Astrocyte (in vitro differentiated cells and primary cell): Measurements from ENCODE around the gene SPATA16. TPM values are rescaled to one million over a fixed set of nuclear protein-coding genes. Genes with fewer than 3 reads are reported as not detected.

Source experiments
- DNase-seq: peaks from one replicate; pipeline ENCODE4 v3.0.0-alpha.2; 2010; ENCODE audit warnings: low read depth
- FAIRE-seq: peaks from 2 replicates; lab custom pipeline; 2011; peaks lifted over from hg19 to GRCh38; lab: Jason Lieb, UNC
- H2AFZ ChIP-seq: 2 replicates; pipeline ENCODE4 v1.6.0; 2012; ENCODE audit warnings: low read depth, low read length, inconsistent platforms
- H3K27ac ChIP-seq: 2 replicates; pipeline ENCODE4 v1.5.1; 2011; ENCODE audit warnings: low read depth, low read length, inconsistent platforms
- H3K27me3 ChIP-seq: 2 replicates; pipeline ENCODE4 v1.6.0; 2011; ENCODE audit warnings: low read length, inconsistent platforms; ENCODE audit not compliant: insufficient read depth
- H3K36me3 ChIP-seq: 2 replicates; pipeline ENCODE4 v1.5.1; 2011; ENCODE audit warnings: low read length, inconsistent platforms; ENCODE audit not compliant: insufficient read depth
- H3K4me1 ChIP-seq: 2 replicates; pipeline ENCODE4 v1.5.1; 2011; ENCODE audit warnings: low read length, inconsistent platforms; ENCODE audit not compliant: insufficient read depth
- H3K4me2 ChIP-seq: 2 replicates; pipeline ENCODE4 v1.6.0; 2012; ENCODE audit warnings: low read length, inconsistent platforms
- H3K4me3 ChIP-seq: 2 replicates; pipeline ENCODE4 v1.5.1; 2011; ENCODE audit warnings: low read depth, mild to moderate bottlenecking, low read length, inconsistent platforms; ENCODE audit not compliant: insufficient read depth
- H3K79me2 ChIP-seq: 2 replicates; pipeline ENCODE4 v1.6.0; 2012; ENCODE audit warnings: mild to moderate bottlenecking, low read length, inconsistent platforms; ENCODE audit not compliant: insufficient read depth
- H3K9ac ChIP-seq: 2 replicates; pipeline ENCODE4 v1.6.0; 2012; ENCODE audit warnings: mild to moderate bottlenecking, low read length, inconsistent platforms
- H3K9me3 ChIP-seq: 2 replicates; pipeline ENCODE4 v1.5.1; 2012; ENCODE audit warnings: low read depth, mild to moderate bottlenecking, low read length, inconsistent platforms; ENCODE audit not compliant: insufficient read depth
- H4K20me1 ChIP-seq: 2 replicates; pipeline ENCODE4 v1.6.0; 2012; ENCODE audit warnings: low read length, inconsistent platforms; ENCODE audit not compliant: insufficient read depth
- H3K27ac Mint-ChIP-seq: one replicate; pipeline ENCODE4 v1.8.0; 2021; ENCODE audit warnings: mild to moderate bottlenecking, mixed read lengths; ENCODE audit not compliant: unreplicated experiment
- H3K27me3 Mint-ChIP-seq: one replicate; pipeline ENCODE4 v1.8.0; 2021; ENCODE audit warnings: low read depth, mixed read lengths; ENCODE audit not compliant: unreplicated experiment
- H3K36me3 Mint-ChIP-seq: one replicate; pipeline ENCODE4 v1.8.0; 2021; ENCODE audit warnings: low read depth, mixed read lengths; ENCODE audit not compliant: unreplicated experiment
- H3K4me1 Mint-ChIP-seq: one replicate; pipeline ENCODE4 v1.8.0; 2021; ENCODE audit warnings: low read depth, mixed read lengths; ENCODE audit not compliant: unreplicated experiment
- H3K4me3 Mint-ChIP-seq: one replicate; pipeline ENCODE4 v1.8.0; 2021; ENCODE audit warnings: mild to moderate bottlenecking, moderate library complexity, mixed read lengths; ENCODE audit not compliant: unreplicated experiment
- H3K9me3 Mint-ChIP-seq: one replicate; pipeline ENCODE4 v1.8.0; 2021; ENCODE audit warnings: mild to moderate bottlenecking, mixed read lengths; ENCODE audit not compliant: unreplicated experiment
- CTCF ChIP-seq: IDR thresholded peaks from 2 replicates; pipeline ENCODE4 v1.5.1; 2011; ENCODE audit warnings: low read depth, mild to moderate bottlenecking, inconsistent platforms, low read length, moderate library complexity; ENCODE audit not compliant: insufficient read depth
- EZH2 ChIP-seq: IDR thresholded peaks from 2 replicates; pipeline ENCODE4 v1.6.1; 2012; ENCODE audit warnings: mild to moderate bottlenecking, low read length, inconsistent platforms; ENCODE audit not compliant: insufficient read depth
- total RNA-seq: library from RNA; stranded (reverse); gene quantifications from 2 replicates; pipeline ENCODE4 v1.2.1, GENCODE V29; 2021

Gene SPATA16
- total RNA-seq, 1 donor from 2014 or later, result not detected

GRCh38 chr3:172847292-172847691, 293.7 kb downstream of the SPATA16 start:
- TF ChIP-seq EZH2 (no peak), CTCF (no peak)
- no peaks in the 10 kb centered on the region for H3K79me2 ChIP-seq
- H3K4me3 ChIP-seq, result no peak overlapping the region
- no peak overlapping the region for H3K9ac ChIP-seq
- H3K36me3 ChIP-seq, result no peaks in the 10 kb centered on the region
- no peak overlapping the region for H2AFZ ChIP-seq
- no peak overlapping the region for H3K27ac ChIP-seq
- Mint-ChIP-seq H3K4me1 (peaks cover 16% of the 10 kb centered on the region), H3K27me3 (no peaks in the 10 kb centered on the region), H3K9me3 (peaks cover 2% of the 10 kb centered on the region), H3K36me3 (no peaks in the 10 kb centered on the region), H3K27ac (no peak overlapping the region), H3K4me3 (no peak overlapping the region)
- no peaks in the 10 kb centered on the region for H3K27me3 ChIP-seq
- peaks cover 13% of the 10 kb centered on the region for H3K4me1 ChIP-seq
- no peak overlapping the region for H3K4me2 ChIP-seq
- H4K20me1 ChIP-seq, result no peaks in the 10 kb centered on the region
- H3K9me3 ChIP-seq, result no peaks in the 10 kb centered on the region
- FAIRE-seq (no peak), DNase-seq (no peak)

- Mint-ChIP-seq H3K4me3 (no peak overlapping the region), H3K27ac (no peak overlapping the region), H3K27me3 (no peaks in the 10 kb centered on the region), H3K36me3 (no peaks in the 10 kb centered on the region), H3K9me3 (peaks cover 2% of the 10 kb centered on the region), H3K4me1 (peaks cover 16% of the 10 kb centered on the region)
- Histone ChIP-seq H3K4me1 (peaks cover 13% of the 10 kb centered on the region), H3K27ac (no peak overlapping the region), H4K20me1 (no peaks in the 10 kb centered on the region), H2AFZ (no peak overlapping the region), H3K4me3 (no peak overlapping the region), H3K9me3 (no peaks in the 10 kb centered on the region), H3K79me2 (no peaks in the 10 kb centered on the region), H3K9ac (no peak overlapping the region), H3K4me2 (peak overlapping the region; percentile 10), H3K36me3 (no peaks in the 10 kb centered on the region), H3K27me3 (no peaks in the 10 kb centered on the region)
- TF ChIP-seq EZH2 (no peak), CTCF (no peak)
- FAIRE-seq (no peak), DNase-seq (peak; percentile 85)
Measured at GRCh38 chr3:172846706-172847105, 294.3 kb downstream of the SPATA16 start.

- H3K9ac ChIP-seq, result no peak overlapping the region
- no peak overlapping the region for H3K27ac Mint-ChIP-seq
- FAIRE-seq, result no peak
- no peaks in the 10 kb centered on the region for H3K79me2 ChIP-seq
- H3K4me1 ChIP-seq, result peaks cover 13% of the 10 kb centered on the region
- H3K27me3 ChIP-seq, result no peaks in the 10 kb centered on the region
- H4K20me1 ChIP-seq, result no peaks in the 10 kb centered on the region
- DNase-seq, result no peak
- no peaks in the 10 kb centered on the region for H3K9me3 ChIP-seq
- H3K27me3 Mint-ChIP-seq, result no peaks in the 10 kb centered on the region
- H3K4me1 Mint-ChIP-seq, result peaks cover 16% of the 10 kb centered on the region
- H3K4me3 ChIP-seq, result no peak overlapping the region
- no peaks in the 10 kb centered on the region for H3K36me3 Mint-ChIP-seq
- H3K4me3 Mint-ChIP-seq, result no peak overlapping the region
- no peak for TF ChIP-seq CTCF
- TF ChIP-seq EZH2, result no peak
- H2AFZ ChIP-seq, result peak overlapping the region; percentile 36
- H3K27ac ChIP-seq, result no peak overlapping the region
- H3K9me3 Mint-ChIP-seq, result peaks cover 2% of the 10 kb centered on the region
- no peaks in the 10 kb centered on the region for H3K36me3 ChIP-seq
- H3K4me2 ChIP-seq, result no peak overlapping the region
Measured at GRCh38 chr3:172846103-172846561, 294.9 kb downstream of the SPATA16 start.
